Mammary epithelial cell (primary cell): ENCODE results near the gene PLAC9.

Experiments
- CTCF ChIP-seq, 2 donors: IDR thresholded peaks in 1 of 2; conservative IDR thresholded peaks in 1 of 2; 2 replicates each; pipeline ENCODE4 v1.5.1; 2011 to 2012; ENCODE audit warnings: inconsistent platforms in 2 of 2, low read length in 2 of 2, mild to moderate bottlenecking in 2 of 2, control low read depth in 1 of 2, low read depth in 1 of 2; ENCODE audit not compliant: insufficient read depth in 1 of 2; ENCODE audit errors: extremely low read depth in 1 of 2
- EZH2 ChIP-seq: IDR thresholded peaks from 2 replicates; pipeline ENCODE4 v1.6.1; 2012; ENCODE audit warnings: low read length, inconsistent platforms, borderline replicate concordance

DNA sequence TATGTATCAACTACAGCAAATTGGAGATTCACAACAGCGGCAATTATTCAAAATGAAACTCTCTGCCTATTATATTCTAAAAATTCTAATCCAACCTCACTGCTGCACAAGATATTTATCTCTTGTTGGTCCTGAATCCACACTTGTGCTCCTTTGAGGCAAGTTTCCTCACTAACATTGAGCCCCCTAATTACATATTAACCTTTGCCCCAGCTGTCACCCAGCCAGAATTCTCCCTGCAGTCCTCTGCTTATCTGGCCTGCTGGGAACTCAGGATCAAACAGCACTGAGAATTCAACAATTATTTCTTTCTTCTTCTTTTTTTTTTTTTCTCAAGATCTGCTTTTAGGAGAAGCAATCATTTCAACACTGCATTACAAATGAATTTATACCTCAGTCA is 21.5 kb upstream of the PLAC9 start:
- no peak for TF ChIP-seq CTCF (conservative IDR thresholded peaks at IDR 0.05 in 1 of 2, IDR thresholded peaks at IDR 0.05 in 1 of 2; ENCODE audit: extremely low read depth in 1 of 2, insufficient read depth in 1 of 2, low read depth in 1 of 2, low read length in 2 of 2)
- TF ChIP-seq EZH2: no peak
